ENCODE results near the gene CTSH. TPM values are rescaled to one million over a fixed set of nuclear protein-coding genes. Genes with fewer than 3 reads are reported as not detected.

CTSH gene
- total RNA-seq, 1 donor from 2014 or later = 10.0 TPM

DNA sequence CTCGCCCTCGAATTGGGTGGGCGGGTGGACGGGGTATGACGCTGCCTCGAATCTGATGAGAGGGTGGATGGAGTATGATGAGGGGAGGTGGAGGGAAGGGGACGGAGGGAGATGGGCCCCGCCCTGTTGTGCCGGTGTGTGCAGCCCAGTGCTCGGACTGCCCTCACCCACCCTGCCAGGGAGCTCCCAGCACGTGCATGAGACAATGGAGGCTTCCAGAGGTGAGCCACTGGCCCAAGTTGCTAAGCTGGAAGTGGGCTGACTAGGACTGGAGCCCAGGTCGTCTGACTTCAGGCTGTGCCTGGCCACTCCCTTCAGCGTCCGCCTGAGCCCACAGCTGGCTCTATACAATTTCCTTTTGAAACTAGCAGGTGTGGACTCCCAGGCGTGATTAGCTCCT, 47.0 kb upstream of the CTSH start:
- no peak for DNase-seq (ENCODE audit: low spot score)
- Mint-ChIP-seq H3K4me1 (ENCODE audit: unreplicated experiment) (peaks cover 7% of the 10 kb centered on the region), H3K27ac (ENCODE audit: unreplicated experiment) (no peak overlapping the region), H3K9me3 (ENCODE audit: unreplicated experiment) (no peaks in the 10 kb centered on the region), H3K4me3 (ENCODE audit: unreplicated experiment) (no peak overlapping the region), H3K36me3 (ENCODE audit: low read depth, unreplicated experiment) (no peaks in the 10 kb centered on the region), H3K27me3 (ENCODE audit: unreplicated experiment) (peaks cover 7% of the 10 kb centered on the region)
- TF ChIP-seq, protein P1, sequence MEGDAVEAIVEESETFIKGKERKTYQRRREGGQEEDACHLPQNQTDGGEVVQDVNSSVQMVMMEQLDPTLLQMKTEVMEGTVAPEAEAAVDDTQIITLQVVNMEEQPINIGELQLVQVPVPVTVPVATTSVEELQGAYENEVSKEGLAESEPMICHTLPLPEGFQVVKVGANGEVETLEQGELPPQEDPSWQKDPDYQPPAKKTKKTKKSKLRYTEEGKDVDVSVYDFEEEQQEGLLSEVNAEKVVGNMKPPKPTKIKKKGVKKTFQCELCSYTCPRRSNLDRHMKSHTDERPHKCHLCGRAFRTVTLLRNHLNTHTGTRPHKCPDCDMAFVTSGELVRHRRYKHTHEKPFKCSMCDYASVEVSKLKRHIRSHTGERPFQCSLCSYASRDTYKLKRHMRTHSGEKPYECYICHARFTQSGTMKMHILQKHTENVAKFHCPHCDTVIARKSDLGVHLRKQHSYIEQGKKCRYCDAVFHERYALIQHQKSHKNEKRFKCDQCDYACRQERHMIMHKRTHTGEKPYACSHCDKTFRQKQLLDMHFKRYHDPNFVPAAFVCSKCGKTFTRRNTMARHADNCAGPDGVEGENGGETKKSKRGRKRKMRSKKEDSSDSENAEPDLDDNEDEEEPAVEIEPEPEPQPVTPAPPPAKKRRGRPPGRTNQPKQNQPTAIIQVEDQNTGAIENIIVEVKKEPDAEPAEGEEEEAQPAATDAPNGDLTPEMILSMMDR (IDR thresholded peaks at IDR 0.05; ENCODE audit: unreplicated experiment) = no peak

DNA sequence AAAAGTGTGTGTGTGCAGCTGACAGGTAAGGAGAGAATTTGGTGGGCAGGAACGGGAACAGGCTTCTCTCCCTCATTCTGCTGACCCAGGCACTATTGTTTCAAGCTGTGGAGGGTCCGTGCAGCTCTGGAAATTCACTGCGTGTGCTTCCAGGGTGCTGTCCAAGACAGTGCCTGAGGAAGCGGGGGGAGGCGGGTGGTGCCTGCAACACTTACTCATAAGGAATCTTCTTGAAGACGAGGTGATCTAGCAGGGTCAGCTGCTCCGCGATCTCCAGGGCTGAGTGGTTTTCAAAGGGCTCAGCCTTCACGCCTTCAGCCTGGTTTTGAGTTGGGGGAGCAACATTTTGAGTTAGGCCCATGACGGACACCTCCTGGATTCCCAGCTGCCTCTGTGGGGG, 46.6 kb upstream of the CTSH start:
- no peak overlapping the region for H3K4me3 Mint-ChIP-seq (ENCODE audit: unreplicated experiment)
- no peaks in the 10 kb centered on the region for H3K9me3 Mint-ChIP-seq (ENCODE audit: unreplicated experiment)
- no peak overlapping the region for H3K27ac Mint-ChIP-seq (ENCODE audit: unreplicated experiment)
- H3K4me1 Mint-ChIP-seq (ENCODE audit: unreplicated experiment) = peaks cover 7% of the 10 kb centered on the region
- DNase-seq (ENCODE audit: low spot score) = no peak
- peaks cover 7% of the 10 kb centered on the region for H3K27me3 Mint-ChIP-seq (ENCODE audit: unreplicated experiment)
- H3K36me3 Mint-ChIP-seq (ENCODE audit: low read depth, unreplicated experiment) = no peaks in the 10 kb centered on the region
- TF ChIP-seq, protein P1 (IDR thresholded peaks at IDR 0.05; ENCODE audit: unreplicated experiment) = no peak

DNA sequence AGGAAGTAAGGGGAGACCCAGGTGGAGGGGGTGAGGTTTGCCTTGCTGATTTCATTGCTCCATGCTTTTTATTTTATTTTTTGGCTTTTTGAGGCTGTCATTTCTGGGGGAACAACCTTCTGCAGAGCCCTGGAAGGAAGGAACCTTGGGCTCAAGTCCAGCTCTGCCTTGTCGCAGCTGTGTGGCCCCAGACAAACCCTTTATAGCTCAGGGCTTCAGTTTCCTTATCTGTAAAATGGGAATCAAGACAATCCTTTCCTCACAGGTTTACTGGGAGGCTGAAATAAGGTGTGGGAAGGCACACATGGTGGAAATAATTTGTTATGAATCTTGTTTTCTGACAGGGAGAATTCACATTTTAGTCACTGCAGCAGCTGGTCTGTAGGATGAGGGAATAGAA, 45.4 kb upstream of the CTSH start:
- Mint-ChIP-seq H3K27me3 (ENCODE audit: unreplicated experiment) (peaks cover 7% of the 10 kb centered on the region), H3K4me1 (ENCODE audit: unreplicated experiment) (no peaks in the 10 kb centered on the region), H3K36me3 (ENCODE audit: low read depth, unreplicated experiment) (no peaks in the 10 kb centered on the region), H3K9me3 (ENCODE audit: unreplicated experiment) (no peaks in the 10 kb centered on the region), H3K27ac (ENCODE audit: unreplicated experiment) (no peak overlapping the region), H3K4me3 (ENCODE audit: unreplicated experiment) (no peak overlapping the region)
- DNase-seq (ENCODE audit: low spot score) = no peak
- TF ChIP-seq, protein P1 (IDR thresholded peaks at IDR 0.05; ENCODE audit: unreplicated experiment) = no peak

DNA sequence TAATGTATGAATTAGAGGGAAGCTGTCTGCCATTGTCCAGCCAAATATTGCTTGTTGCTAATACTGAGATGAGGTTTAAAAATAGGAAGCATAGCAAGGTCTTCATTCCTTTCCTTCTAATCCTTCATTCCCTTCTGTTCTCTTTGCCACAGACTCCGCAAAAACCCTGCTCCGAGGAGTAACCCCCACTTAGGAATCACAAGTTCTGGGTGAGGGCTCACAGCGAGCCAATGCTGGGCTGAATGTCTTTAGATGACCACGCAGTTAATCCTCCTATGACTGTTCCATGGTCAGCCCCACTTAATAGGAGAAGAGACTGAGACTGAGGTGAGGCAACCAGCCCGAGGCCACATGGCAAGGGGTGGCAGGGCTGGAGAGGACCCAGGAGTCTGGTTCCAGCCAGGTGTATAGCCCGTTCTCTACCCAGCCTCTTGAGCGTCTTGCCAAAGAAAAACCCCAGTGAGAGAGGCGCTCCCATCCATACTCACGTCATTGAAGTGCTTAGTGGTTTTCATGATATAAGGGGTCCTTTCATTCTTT, 44.9 kb upstream of the CTSH start:
- Mint-ChIP-seq H3K36me3 (ENCODE audit: low read depth, unreplicated experiment) (no peaks in the 10 kb centered on the region), H3K27ac (ENCODE audit: unreplicated experiment) (no peak overlapping the region), H3K4me3 (ENCODE audit: unreplicated experiment) (no peak overlapping the region), H3K27me3 (ENCODE audit: unreplicated experiment) (peaks cover 7% of the 10 kb centered on the region), H3K9me3 (ENCODE audit: unreplicated experiment) (no peaks in the 10 kb centered on the region), H3K4me1 (ENCODE audit: unreplicated experiment) (no peaks in the 10 kb centered on the region)
- no peak for DNase-seq (ENCODE audit: low spot score)
- TF ChIP-seq, protein P1 (IDR thresholded peaks at IDR 0.05; ENCODE audit: unreplicated experiment) = no peak

DNA sequence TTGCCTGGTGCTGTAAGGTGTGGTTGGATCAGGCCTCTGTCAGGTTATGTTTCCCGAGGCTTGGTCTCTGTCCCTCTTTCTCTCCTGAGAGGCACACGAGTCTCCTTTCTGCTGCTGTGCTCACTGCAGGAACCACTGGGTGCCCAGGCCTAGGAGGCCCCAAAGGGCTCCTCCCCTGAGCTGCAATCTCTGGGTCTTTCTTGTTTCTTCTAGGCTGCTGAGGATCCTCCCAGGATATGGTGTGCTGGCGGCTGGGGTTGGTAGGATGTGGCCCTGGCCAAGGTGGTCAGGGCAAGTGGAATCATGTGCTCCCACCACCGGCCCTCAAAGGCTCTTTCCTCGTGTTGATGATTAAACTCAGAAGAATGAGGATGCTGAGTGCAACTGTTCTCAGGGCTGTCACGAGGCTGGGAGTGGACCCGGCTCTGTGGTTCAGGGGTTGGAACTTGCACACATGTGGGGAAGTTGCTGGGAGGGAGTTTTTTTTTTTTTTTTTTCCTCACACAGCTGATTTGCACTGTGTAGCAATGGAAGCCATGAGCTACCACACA, 43.6 kb upstream of the CTSH start:
- no peak for DNase-seq (ENCODE audit: low spot score)
- H3K36me3 Mint-ChIP-seq (ENCODE audit: low read depth, unreplicated experiment) = no peaks in the 10 kb centered on the region
- H3K27ac Mint-ChIP-seq (ENCODE audit: unreplicated experiment) = no peak overlapping the region
- H3K4me1 Mint-ChIP-seq (ENCODE audit: unreplicated experiment) = no peaks in the 10 kb centered on the region
- no peak overlapping the region for H3K4me3 Mint-ChIP-seq (ENCODE audit: unreplicated experiment)
- TF ChIP-seq, protein P1 (IDR thresholded peaks at IDR 0.05; ENCODE audit: unreplicated experiment) = no peak
- H3K9me3 Mint-ChIP-seq (ENCODE audit: unreplicated experiment) = no peaks in the 10 kb centered on the region
- peaks cover 7% of the 10 kb centered on the region for H3K27me3 Mint-ChIP-seq (ENCODE audit: unreplicated experiment)

Measured in endothelial cell (in vitro differentiated cells).